Cerebellar cortex (tissue), 1 donor: Measurements from ENCODE around the gene GATM.
A peak's percentile ranks its signal among the peaks of the same experiment; 100 is the strongest.
"Not testable (repeated sequence)": the region's sequence is repeated elsewhere in the genome, so short reads cannot be mapped to it uniquely, and the experiment has no call there.

Experiments
- DNase-seq: peaks from one replicate; pipeline ENCODE4 v3.0.0-alpha.2; 2015; ENCODE audit warnings: low spot score

GATM gene

GRCh38 chr15:45351227-45351626 lies 27.1 kb downstream of the GATM start:
- DNase-seq: no peak

DNA sequence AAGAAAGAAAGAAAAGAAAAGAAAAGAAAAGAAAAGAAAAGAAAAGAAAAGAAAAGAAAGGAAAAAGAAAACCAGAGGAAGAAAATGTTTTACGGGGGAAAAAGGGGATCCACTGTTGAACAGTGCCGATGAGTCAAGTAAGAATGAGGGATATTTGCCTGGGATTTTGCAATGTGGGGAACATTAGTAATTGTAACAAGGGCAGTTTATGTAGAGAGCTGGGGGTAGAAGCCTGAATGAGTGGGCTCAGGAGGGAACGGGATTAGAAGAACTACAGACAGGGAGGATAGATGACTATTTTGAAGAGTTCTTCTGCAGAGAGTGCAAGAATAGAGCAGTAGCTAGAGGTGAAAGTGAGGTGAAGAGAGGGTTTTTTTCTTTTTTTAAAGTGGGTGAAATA lies 28.7 kb downstream of the GATM start:
- no peak for DNase-seq

DNA sequence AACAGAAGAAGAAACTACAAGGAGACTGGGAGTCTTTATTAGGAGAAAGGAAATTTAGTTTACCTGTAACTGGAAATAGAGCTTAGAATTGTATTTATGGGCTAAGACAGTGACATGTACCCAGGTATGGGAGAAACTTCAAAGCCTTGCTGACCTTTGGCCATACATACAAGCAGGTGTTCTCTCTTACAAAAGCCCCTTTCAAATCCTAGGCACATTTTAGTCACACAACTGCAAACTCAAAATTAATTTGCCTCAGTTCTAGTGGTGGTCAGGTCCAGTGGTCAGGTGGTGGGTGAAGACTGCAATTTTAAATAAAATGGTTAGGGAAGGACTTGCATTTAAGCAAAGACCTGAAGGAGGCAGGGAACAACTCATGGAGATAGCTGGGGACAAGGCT lies 30.4 kb downstream of the GATM start:
- no peak for DNase-seq

- no peak for DNase-seq
These were observed 31.3 kb downstream of the GATM start for GRCh38 chr15:45347033-45347432.

GRCh38 chr15:45346381-45346780 lies 32.0 kb downstream of the GATM start:
- DNase-seq: no peak

DNA sequence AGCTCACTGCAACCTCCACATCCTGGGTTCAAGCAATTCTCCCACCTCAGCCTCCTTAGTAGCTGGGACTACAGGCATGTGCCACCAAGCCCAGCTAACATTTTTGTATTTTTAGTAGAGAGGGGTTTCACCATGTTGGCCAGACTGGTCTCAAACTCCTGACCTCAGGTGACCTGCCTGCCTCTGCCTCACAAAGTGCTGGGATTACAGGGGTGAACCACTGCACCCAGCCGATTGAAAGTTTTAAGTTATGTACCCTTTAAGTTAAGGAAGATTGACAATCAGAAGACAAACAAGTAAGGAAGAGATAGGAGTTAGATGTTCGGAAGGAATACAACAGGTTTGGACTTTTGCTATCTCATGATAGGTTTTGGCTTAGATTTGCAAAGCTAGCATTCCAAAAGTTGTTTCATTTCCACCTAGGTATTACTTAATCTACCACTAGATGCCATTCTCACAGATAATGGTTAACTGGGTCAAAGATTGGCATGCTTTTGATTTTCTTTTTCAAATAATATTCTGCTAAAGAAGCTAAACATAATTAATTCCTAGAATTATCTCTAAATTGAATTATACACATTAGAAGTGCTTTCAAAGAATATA lies 35.0 kb downstream of the GATM start:
- no peak for DNase-seq

DNA sequence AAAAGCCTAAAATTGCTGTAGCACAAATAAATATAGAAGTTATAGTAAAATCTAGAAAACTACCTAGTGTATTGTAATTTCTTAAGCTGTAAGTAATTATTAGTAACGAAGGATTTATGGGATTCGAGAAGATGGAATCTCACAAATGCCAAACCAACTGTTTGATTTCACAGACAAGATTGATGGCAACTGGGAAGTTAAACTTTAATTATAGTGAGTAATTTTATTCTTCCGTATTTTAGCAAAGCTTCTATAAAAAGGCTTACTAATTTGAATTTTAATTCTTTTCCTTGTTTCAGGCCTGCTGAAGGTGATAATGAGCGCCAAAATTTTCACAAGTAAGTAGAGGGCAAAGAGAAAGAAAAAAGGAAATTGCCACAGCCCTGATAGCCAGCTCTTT lies 36.6 kb downstream of the GATM start:
- DNase-seq: no peak

GRCh38 chr15:45340429-45340828 lies 37.9 kb downstream of the GATM start:
- no peak for DNase-seq

- no peak for DNase-seq
These were observed 39.9 kb downstream of the GATM start for GRCh38 chr15:45338417-45338816.

DNA sequence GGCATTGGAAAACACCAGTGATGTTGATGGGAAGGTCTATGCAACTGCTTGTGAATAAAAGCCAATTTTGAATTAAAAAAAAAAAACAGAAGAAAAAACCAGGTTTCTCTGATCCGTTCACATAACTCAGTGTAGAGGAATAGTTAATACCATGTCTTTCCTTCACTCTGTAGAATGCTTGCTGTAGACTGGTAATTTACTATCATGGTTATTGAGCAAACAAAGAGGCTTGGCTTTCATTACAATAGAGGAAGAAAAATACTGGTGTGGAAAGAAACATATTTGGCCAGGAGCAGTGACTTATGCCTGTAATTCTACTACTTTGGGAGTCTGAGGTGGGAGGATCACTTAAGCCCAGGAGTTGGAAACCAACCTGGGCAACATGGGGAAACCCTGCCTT lies 41.1 kb downstream of the GATM start:
- no peak for DNase-seq

GRCh38 chr15:45333550-45333949 lies 44.8 kb downstream of the GATM start:
- peak; percentile 45 for DNase-seq

DNA sequence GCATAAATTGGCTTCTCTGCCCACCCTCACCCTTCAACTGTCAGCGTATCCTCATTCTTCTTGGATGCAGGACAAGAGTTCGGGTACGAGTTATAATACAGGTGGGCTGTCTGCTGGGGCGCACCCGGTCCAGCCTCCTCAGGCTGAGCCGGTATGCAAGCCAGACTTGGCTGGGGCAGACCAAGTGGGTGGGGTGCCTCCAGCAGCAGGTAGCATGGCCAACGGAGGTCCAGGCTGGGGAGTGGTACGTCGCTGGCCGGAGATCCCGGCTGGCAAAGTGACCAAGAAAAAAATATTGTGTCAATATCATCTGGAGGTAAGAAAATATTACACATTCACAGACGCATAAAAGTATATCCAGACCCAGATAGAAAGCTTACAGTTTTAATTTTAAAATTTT lies 45.6 kb downstream of the GATM start:
- no peak for DNase-seq

DNA sequence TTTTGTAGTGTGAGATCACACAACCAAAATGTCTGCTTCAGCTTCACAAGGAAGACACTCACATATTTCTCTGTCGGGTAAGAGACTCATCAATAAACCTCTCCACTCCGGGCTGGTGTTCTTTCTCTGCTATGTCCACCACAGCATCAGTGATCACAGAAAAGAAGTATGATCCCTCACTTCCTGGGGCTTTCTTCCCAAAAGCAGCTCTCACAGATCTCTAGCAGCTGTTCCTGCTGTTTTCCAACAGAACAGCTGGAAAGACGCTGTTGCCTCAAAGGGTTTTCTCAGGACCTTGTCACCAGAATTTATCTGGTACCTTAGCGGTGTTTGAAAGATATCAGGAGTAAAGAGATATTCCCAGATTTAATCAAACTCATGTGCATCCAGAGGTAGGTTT lies 46.4 kb downstream of the GATM start:
- no peak for DNase-seq

DNA sequence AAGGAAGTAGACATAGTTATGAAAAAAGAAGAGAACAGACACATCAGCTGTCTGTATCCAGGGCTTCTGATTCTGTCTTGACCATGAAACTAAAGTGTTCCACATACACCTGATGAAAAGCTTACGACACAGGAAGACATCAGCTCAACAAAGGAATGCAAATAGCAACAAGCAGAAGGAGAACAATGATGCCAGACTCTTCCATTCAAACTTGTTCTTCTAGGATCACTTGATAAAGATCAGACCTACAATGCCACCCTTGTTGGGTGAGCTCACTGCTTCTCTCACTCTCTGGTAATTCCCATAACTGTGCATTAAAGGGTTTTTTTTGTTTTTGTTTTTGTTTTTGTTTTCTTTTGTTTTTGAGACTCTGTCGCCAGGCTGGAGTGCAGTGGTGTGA lies 49.7 kb downstream of the GATM start:
- DNase-seq: no peak

- peak; percentile 32 for DNase-seq
These were observed 51.6 kb downstream of the GATM start for GRCh38 chr15:45326741-45327140.

- DNase-seq: no peak
These were observed 52.1 kb downstream of the GATM start for GRCh38 chr15:45326280-45326679.

DNA sequence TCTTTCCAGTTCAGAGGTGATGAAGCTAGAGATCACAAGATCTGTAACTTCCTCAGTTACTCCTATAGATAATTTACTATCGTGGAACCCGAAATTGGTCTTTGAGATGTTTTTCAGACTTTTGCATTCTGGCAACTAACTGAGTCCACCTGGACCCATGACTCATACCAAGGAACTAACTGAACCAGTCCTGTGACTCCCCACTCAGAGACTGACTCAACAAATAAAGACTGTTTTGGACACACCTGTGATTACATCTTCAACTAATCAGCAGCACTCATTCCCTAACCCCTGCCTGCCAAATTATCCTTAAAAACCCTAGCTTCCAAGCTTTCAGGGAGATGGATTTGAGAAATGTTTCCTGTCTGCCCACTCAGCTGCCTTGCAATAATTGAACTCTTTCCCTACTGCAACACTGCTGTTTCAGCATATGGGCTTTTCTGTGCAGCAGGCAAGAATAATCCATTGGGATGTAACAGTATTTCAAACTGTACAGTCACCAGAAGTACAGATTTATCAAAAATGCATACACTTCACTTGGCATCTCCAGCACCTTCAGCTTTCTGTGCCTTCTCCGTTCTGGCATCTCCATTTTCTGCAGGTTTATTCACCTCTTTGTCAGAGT lies 57.7 kb downstream of the GATM start:
- DNase-seq: no peak

GRCh38 chr15:45319472-45320214 lies 58.7 kb downstream of the GATM start:
- DNase-seq: no peak

- peak; percentile 61 for DNase-seq
These were observed 63.4 kb downstream of the GATM start for GRCh38 chr15:45314960-45315359.

DNA sequence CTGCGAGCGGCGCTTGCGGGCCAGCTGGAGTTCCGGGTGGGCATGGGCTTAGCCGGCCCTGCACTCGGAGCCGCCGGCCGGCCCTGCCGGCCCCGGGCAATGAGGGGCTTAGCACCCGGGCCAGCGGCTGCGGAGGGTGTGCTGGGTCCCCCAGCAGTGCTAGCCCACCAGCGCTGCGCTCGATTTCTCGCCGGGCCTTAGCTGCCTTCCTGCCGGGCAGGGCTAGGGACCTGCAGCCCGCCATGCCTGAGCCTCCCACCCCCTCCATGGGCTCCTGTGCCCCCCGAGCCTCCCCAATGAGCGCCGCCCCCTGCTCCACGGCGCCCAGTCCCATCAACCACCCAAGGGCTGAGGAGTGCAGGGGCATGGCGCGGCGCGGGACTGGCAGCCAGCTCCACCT lies 64.2 kb downstream of the GATM start:
- not testable (repeated sequence) for DNase-seq
